GM23248 (cell line): ENCODE measurements around the gene ATP6V0C.

Experiments used
- EZH2 ChIP-seq: fragments of 200-600 bp; sonication (generic); IDR thresholded peaks from 2 replicates; pipeline ENCODE4 v1.6.1; 2018; ENCODE audit warnings: antibody characterized with exemption, mild to moderate bottlenecking; ENCODE audit not compliant: insufficient read depth, poor library complexity, severe bottlenecking
- EZH2phosphoT487 ChIP-seq: fragments of 200-600 bp; sonication (generic); IDR thresholded peaks from 2 replicates; pipeline ENCODE4 v1.6.1; 2018; ENCODE audit warnings: antibody characterized with exemption, moderate library complexity, mild to moderate bottlenecking, low read depth; ENCODE audit not compliant: insufficient read depth

DNA sequence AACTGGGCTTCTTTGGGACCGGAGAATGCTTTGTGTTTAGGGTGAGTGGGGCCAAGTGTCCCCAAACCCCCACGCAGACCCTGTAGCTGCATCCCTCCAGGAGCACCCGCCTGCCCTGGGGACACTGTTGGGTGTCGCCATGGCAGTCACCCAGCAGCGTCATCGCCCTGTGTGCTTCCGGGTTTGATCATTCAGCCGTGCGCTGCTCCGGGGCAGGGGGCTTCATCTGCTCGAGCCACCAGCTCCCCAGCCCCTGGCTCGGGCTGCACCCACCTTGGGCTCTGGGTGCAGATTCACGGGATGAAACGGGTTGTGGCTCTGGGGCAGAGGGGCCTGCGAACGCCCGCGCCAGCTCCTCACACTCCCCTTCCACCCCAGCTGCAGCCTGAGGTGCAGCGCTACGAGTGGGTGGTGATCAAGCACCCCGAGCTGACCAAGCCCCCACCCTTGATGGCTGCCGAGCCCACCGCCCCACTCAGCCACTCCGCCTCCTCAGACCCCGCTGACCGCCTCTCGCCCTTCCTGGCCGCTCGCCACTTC lies 13.8 kb upstream of the ATP6V0C start:
- TF ChIP-seq EZH2 (no peak), EZH2phosphoT487 (no peak)
